GM23338 (cell line): ENCODE data around the gene SHANK1. TPM values are rescaled to one million over a fixed set of nuclear protein-coding genes. Genes with fewer than 3 reads are reported as not detected.

ENCODE experiments used
- ATAC-seq: fragments of 200-7000 bp; cut with Tn5 transposase; 3 replicates; pipeline ENCODE4 v1.9.1; 2020
- DNase-seq: peaks from one replicate; pipeline ENCODE4 v3.0.0-alpha.2; 2015; ENCODE audit warnings: low spot score
- H2AFZ ChIP-seq: fragments of 200-600 bp; sonication (generic); 2 replicates; pipeline ENCODE4 v1.8.0; 2016; ENCODE audit warnings: antibody characterized with exemption, mild to moderate bottlenecking, moderate library complexity
- H3F3A ChIP-seq: fragments of 200-600 bp; sonication (generic); replicated peaks from 2 replicates; pipeline ENCODE4 v1.8.0; 2017; ENCODE audit warnings: antibody characterized with exemption, mixed run types, low read depth
- H3K27ac ChIP-seq: fragments of 200-600 bp; sonication (generic); 2 replicates; pipeline ENCODE4 v1.6.1; 2016; ENCODE audit warnings: low read depth
- H3K27me3 ChIP-seq: fragments of 200-600 bp; sonication (generic); 2 replicates; pipeline ENCODE4 v1.8.0; 2016; ENCODE audit warnings: mild to moderate bottlenecking, mixed run types, moderate library complexity; ENCODE audit not compliant: insufficient read depth
- H3K36me3 ChIP-seq: fragments of 200-600 bp; sonication (generic); 2 replicates; pipeline ENCODE4 v1.8.0; 2016; ENCODE audit warnings: mild to moderate bottlenecking; ENCODE audit not compliant: insufficient read depth
- H3K4me1 ChIP-seq: fragments of 200-600 bp; sonication (generic); 2 replicates; pipeline ENCODE4 v1.8.0; 2016; ENCODE audit warnings: mild to moderate bottlenecking, moderate library complexity; ENCODE audit not compliant: insufficient read depth
- H3K4me2 ChIP-seq: fragments of 200-600 bp; sonication (generic); 2 replicates; pipeline ENCODE4 v1.7.1; 2017; ENCODE audit warnings: mixed run types
- H3K4me3 ChIP-seq: fragments of 200-600 bp; sonication (generic); 2 replicates; pipeline ENCODE4 v1.6.1; 2016; ENCODE audit warnings: mixed run types
- H3K79me2 ChIP-seq: fragments of 200-600 bp; sonication (generic); replicated peaks from 2 replicates; pipeline ENCODE4 v1.8.0; 2017; ENCODE audit warnings: mild to moderate bottlenecking; ENCODE audit not compliant: insufficient read depth
- H3K9me2 ChIP-seq: fragments of 200-600 bp; sonication (generic); 2 replicates; pipeline ENCODE4 v1.8.0; 2017; ENCODE audit not compliant: insufficient read depth
- H4K20me1 ChIP-seq: fragments of 200-600 bp; sonication (generic); replicated peaks from 2 replicates; pipeline ENCODE4 v1.8.0; 2017; ENCODE audit warnings: mild to moderate bottlenecking; ENCODE audit not compliant: insufficient read depth
- H3K27ac Mint-ChIP-seq: 2 replicates; pipeline ENCODE4 v1.8.0; 2020; ENCODE audit warnings: inconsistent platforms, mild to moderate bottlenecking, moderate library complexity, mixed read lengths
- H3K27me3 Mint-ChIP-seq: 3 replicates; pipeline ENCODE4 v1.8.0; 2022; ENCODE audit warnings: low read depth, mild to moderate bottlenecking, moderate library complexity, mixed read lengths, inconsistent platforms; ENCODE audit not compliant: insufficient read depth, poor library complexity
- H3K36me3 Mint-ChIP-seq: 3 replicates; pipeline ENCODE4 v1.8.0; 2021; ENCODE audit warnings: low read depth, mild to moderate bottlenecking, inconsistent platforms, moderate library complexity, mixed read lengths
- H3K4me1 Mint-ChIP-seq: 3 replicates; pipeline ENCODE4 v1.8.0; 2020; ENCODE audit warnings: mild to moderate bottlenecking, inconsistent platforms, mixed read lengths
- H3K4me3 Mint-ChIP-seq: 3 replicates; pipeline ENCODE4 v1.8.0; 2021; ENCODE audit warnings: moderate library complexity, mild to moderate bottlenecking, inconsistent platforms, mixed read lengths
- H3K9me3 Mint-ChIP-seq: 3 replicates; pipeline ENCODE4 v1.8.0; 2020; ENCODE audit warnings: moderate library complexity, mild to moderate bottlenecking, inconsistent platforms, mixed read lengths
- CREB1 ChIP-seq: fragments of 250-450 bp; sonication (Bioruptor Pico); IDR thresholded peaks from 2 replicates; pipeline ENCODE4 v1.5.0; 2020; ENCODE audit warnings: low read depth, mild to moderate bottlenecking, moderate library complexity
- CTCF ChIP-seq, 2 experiments: fragments of 200-600 bp in 1 of 2; sonication (generic) in 1 of 2; conservative IDR thresholded peaks; 2 replicates each; pipeline versions ENCODE4 v1.5.1 to v1.6.1; 2016 to 2017; ENCODE audit warnings: antibody characterized with exemption in 2 of 2, low read depth in 2 of 2, mild to moderate bottlenecking in 2 of 2, moderate library complexity in 1 of 2
- ETS1 ChIP-seq: IDR thresholded peaks from 2 replicates; pipeline ENCODE4 v1.6.1; 2016; ENCODE audit warnings: antibody characterized with exemption
- EZH2 ChIP-seq: fragments of 200-600 bp; sonication (generic); IDR thresholded peaks from one replicate; pipeline ENCODE4 v1.8.0; 2017; ENCODE audit warnings: antibody characterized with exemption, mild to moderate bottlenecking, low read depth; ENCODE audit not compliant: unreplicated experiment
- JUNB ChIP-seq: IDR thresholded peaks from one replicate; pipeline ENCODE4 v1.6.1; 2016; ENCODE audit warnings: antibody characterized with exemption; ENCODE audit not compliant: unreplicated experiment
- NANOG ChIP-seq: IDR thresholded peaks from 2 replicates; pipeline ENCODE4 v1.6.1; 2016; ENCODE audit warnings: antibody characterized with exemption, borderline replicate concordance
- POLR2AphosphoS5 ChIP-seq: IDR thresholded peaks from 2 replicates; pipeline ENCODE4 v1.6.1; 2016; ENCODE audit warnings: antibody characterized with exemption, low read depth
- REST ChIP-seq: IDR thresholded peaks from one replicate; pipeline ENCODE4 v1.6.1; 2018; ENCODE audit warnings: antibody characterized with exemption; ENCODE audit not compliant: unreplicated experiment
- STAT1 ChIP-seq: IDR thresholded peaks from one replicate; pipeline ENCODE4 v1.6.1; 2016; ENCODE audit warnings: antibody characterized with exemption; ENCODE audit not compliant: unreplicated experiment
- ZNF114 ChIP-seq: fragments of 250-450 bp; sonication (Bioruptor Pico); IDR thresholded peaks from 2 replicates; pipeline ENCODE4 v1.5.0; 2020; ENCODE audit warnings: mild to moderate bottlenecking, moderate library complexity
- ZNF331 ChIP-seq: fragments of 250-450 bp; sonication (Bioruptor Pico); IDR thresholded peaks from 2 replicates; pipeline ENCODE4 v1.5.0; 2020; ENCODE audit warnings: low read depth, mild to moderate bottlenecking, moderate library complexity
- polyA plus RNA-seq: library from polyadenylated mRNA; unstranded; fragments of >200 nt; fragmentation: Nextera tagmentation; extraction: Ambion mirVana; gene quantifications from 2 replicates; pipeline ENCODE4 v1.2.1, GENCODE V29; 2016
- total RNA-seq: library from RNA; depleted of rRNA; stranded (reverse); fragments of >200 nt; shearing (Covaris generic); gene quantifications from 2 replicates; pipeline ENCODE4 v1.2.3, GENCODE V29; 2014

SHANK1 gene
- total and polyA plus RNA-seq, 2 experiments from 2014 or later, result 0.23 to 4.1 TPM

GRCh38 chr19:50660088-50660366, 59.6 kb downstream of the SHANK1 start:
- Mint-ChIP-seq H3K4me3 (peak overlapping the region; percentile 21; the same call in 1 of the 3 replicates), H3K36me3 (peaks cover 53% of the 10 kb centered on the region), H3K27me3 (peaks cover 21% of the 10 kb centered on the region), H3K9me3 (peaks cover 94% of the 10 kb centered on the region), H3K27ac (no peak overlapping the region), H3K4me1 (no peaks in the 10 kb centered on the region; the same call in 2 of the 3 replicates)
- Histone ChIP-seq H3K79me2 (no peaks in the 10 kb centered on the region), H3K4me1 (peaks cover 16% of the 10 kb centered on the region), H3F3A (0 out of 2 replicates have a peak, but pooled peaks cover 2% of the 10 kb centered on the region), H3K4me3 (peak overlapping the region; percentile 59), H3K27ac (no peak overlapping the region), H4K20me1 (no peaks in the 10 kb centered on the region; the same call in 1 of the 2 replicates), H3K4me2 (peak overlapping the region; percentile 84), H2AFZ (no peak overlapping the region), H3K27me3 (peaks cover 13% of the 10 kb centered on the region), H3K9me2 (no peaks in the 10 kb centered on the region), H3K36me3 (no peaks in the 10 kb centered on the region)
- DNase-seq (peak; percentile 46), ATAC-seq (no peak)
- TF ChIP-seq EZH2, result no peak
- TF ChIP-seq POLR2AphosphoS5, result peak; percentile 38; the same call in 1 of the 2 replicates

GRCh38 chr19:50659318-50660087, 60.1 kb downstream of the SHANK1 start:
- H3K4me2 ChIP-seq, result peak overlapping the region; percentile 93
- no peak for TF ChIP-seq ZNF114 (CRISPR knock-in tag)
- TF ChIP-seq JUNB, result no peak
- no peak for TF ChIP-seq NANOG
- TF ChIP-seq REST, result no peak
- no peak for TF ChIP-seq EZH2
- TF ChIP-seq ETS1, result no peak
- TF ChIP-seq STAT1, result no peak
- no peak; the same call in 1 of the 2 replicates for TF ChIP-seq POLR2AphosphoS5
- TF ChIP-seq ZNF331 (CRISPR knock-in tag), result no peak
- no peak for TF ChIP-seq CTCF (conservative IDR thresholded peaks at IDR 0.05; ENCODE audit: low read depth in 2 of 2)
- no peak for TF ChIP-seq CREB1

More at GRCh38 chr19:50659318-50660087, 60.1 kb downstream of the SHANK1 start:
- Histone ChIP-seq H3K9me2 (no peaks in the 10 kb centered on the region), H4K20me1 (no peaks in the 10 kb centered on the region; the same call in 1 of the 2 replicates), H3K4me3 (peak overlapping the region; percentile 94), H3K27ac (no peak overlapping the region), H3F3A (0 out of 2 replicates have a peak, but pooled peaks cover 2% of the 10 kb centered on the region), H2AFZ (no peak overlapping the region), H3K36me3 (no peaks in the 10 kb centered on the region), H3K4me1 (peaks cover 16% of the 10 kb centered on the region), H3K27me3 (peaks cover 8% of the 10 kb centered on the region), H3K79me2 (no peaks in the 10 kb centered on the region)
- H3K27ac Mint-ChIP-seq, result no peak overlapping the region
- H3K4me1 Mint-ChIP-seq, result no peaks in the 10 kb centered on the region; the same call in 2 of the 3 replicates
- no peak for ATAC-seq
- peaks cover 58% of the 10 kb centered on the region for H3K36me3 Mint-ChIP-seq
- peaks cover 21% of the 10 kb centered on the region for H3K27me3 Mint-ChIP-seq
- peaks cover 94% of the 10 kb centered on the region for H3K9me3 Mint-ChIP-seq
- H3K4me3 Mint-ChIP-seq, result no peak overlapping the region
- DNase-seq, result peak; percentile 45
